Eye (tissue), 1 donor: ENCODE measurements around the gene UTF1.
"Not testable (repeated sequence)": the region's sequence is repeated elsewhere in the genome, so short reads cannot be mapped to it uniquely, and the experiment has no call there.

Source experiments
- DNase-seq: peaks from one replicate; pipeline ENCODE4 v3.0.0-alpha.2; 2015

UTF1 gene

DNA sequence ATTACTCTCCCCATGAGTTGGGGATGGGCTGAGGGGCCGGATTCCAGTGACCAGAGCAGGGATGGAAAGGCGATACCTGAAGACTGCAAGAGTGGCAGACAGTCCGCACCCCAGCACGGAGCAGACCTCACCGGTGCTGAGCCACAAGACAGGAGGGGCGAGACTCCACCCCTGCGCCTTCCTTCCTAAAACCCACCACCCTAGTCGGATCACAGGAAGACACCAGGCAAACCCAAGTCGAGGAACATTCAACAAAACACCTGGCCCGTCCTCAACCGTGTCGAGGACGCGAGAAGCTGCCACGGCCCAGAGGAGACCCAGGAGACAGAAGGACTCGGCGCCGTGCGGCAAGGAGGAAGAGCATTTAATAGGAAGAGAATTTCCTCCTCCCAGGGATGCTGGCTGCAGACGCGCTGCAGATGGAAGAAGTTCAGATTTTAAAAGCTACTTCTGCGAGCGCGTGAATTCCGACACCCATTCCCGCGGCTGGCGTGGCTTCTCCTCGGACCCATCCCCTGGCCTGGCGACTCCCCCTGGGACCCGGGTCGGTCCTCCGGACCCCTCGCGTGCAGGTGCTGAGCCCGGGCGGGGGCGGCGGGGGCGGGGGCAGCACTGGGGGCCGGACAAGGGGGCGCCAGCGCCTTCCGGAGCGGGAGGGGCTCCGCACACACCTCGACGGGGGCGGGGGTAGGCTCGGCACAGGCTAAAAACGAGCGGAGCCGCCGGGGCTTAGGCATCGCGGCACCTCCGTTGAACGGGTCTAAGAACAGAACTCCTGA is 563 bp upstream of the UTF1 start:
- peak; percentile 33 for DNase-seq

DNA sequence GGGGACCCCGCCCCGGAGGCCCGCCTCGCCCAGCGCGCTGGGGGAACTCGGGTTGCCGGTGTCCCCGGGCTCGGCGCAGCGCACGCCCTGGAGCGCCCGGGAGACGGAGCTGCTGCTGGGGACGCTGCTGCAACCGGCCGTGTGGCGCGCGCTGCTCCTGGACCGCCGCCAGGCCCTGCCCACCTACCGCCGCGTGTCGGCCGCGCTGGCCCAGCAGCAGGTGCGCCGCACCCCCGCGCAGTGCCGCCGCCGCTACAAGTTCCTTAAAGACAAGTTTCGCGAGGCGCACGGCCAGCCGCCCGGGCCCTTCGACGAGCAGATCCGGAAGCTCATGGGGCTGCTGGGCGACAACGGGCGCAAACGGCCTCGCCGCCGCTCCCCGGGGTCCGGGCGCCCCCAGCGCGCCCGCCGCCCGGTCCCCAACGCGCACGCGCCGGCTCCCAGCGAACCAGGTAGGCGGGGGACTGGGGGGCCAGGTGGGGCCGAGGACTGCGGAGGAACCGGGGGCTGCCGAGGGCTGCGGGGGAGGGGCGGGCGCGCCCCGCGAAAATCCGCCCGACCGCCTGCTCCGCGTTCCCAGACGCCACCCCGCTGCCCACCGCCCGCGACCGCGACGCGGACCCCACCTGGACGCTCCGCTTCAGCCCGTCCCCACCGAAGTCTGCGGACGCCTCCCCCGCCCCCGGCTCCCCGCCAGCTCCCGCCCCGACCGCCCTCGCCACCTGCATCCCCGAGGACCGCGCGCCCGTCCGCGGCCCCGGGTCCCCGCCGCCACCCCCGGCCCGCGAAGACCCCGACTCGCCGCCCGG is 574 bp downstream of the UTF1 start:
- peak; percentile 61 for DNase-seq

DNA sequence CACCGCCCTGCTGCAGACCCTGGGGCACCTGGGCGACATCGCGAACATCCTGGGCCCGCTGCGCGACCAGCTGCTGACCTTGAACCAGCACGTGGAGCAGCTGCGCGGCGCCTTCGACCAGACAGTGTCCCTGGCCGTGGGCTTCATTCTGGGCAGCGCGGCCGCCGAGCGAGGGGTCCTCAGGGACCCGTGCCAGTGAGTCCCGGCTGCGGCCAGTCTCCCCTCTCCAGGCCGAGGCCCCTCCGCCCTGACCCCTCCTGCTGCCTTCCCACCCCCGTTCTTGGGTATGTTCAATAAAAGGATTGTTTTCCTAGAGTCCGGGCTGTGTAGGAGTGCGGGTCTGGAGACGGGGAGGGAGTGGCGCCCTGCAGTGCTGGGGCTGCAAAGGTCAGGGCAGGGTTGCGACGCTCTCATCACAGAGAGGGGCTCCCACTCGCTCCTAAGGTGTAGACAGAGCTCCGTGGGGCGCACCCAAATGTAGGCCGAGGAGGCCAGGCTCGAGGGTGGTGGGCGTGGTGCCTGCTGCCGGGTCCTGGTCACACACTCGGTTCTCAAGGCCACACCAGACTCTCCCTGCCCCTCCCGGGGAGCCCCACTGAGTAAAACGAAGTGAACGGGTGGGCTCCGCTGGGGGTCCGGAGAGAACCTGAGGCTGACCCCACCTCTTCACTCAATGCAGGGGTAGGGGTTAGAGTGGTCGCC is 1.4 kb downstream of the UTF1 start:
- peak; percentile 61 for DNase-seq

DNA sequence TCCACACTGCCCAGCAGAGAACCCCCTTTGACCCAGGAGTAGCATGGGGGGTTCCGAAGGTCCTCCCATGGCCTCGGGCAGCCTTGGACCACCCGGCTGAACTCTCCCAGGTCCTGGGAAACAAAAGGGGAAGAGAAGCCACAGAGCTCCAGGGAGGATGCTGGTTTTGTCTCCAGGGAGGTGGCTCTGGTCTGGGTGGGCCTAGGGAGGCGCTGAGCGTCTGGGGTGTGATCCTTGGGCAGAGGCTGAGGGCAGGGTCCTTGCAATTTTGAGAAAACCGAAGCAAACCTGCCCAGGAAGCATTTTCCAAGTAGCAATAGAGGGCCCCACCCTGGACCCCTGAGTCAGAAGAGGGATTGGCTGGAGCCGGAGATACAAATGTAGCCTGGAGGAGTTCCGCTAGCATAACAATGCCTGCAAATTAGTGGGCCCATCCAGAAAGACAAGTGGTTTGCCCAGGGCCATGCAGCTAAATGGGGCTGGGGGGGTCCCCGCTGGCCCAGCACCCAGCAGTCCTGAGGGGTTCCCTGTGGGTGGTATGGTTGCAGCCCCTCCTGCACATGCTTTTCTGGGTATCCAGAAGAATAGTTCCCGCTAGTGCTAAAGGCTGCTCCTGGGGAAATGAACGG is 2.0 kb downstream of the UTF1 start:
- DNase-seq = no peak

DNA sequence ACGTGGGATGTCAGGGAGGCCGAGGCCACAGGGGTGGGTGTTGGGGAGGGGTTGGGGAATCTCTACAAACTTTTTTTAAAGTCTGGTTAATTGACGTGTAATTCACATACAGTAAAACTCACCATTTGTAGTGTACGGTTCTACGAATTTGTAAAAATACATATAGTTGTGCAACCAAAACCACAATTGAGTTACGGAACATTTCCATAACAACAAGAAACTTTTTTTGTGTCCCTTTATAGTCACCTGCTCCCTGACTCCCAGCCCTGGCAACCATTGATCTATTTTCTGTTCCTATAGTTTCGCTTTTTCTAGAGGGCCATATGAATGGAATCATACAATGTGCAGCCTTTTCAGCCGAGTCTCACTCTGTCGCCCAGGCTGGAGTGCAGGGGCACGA is 4.8 kb downstream of the UTF1 start:
- DNase-seq = not testable (repeated sequence)

DNA sequence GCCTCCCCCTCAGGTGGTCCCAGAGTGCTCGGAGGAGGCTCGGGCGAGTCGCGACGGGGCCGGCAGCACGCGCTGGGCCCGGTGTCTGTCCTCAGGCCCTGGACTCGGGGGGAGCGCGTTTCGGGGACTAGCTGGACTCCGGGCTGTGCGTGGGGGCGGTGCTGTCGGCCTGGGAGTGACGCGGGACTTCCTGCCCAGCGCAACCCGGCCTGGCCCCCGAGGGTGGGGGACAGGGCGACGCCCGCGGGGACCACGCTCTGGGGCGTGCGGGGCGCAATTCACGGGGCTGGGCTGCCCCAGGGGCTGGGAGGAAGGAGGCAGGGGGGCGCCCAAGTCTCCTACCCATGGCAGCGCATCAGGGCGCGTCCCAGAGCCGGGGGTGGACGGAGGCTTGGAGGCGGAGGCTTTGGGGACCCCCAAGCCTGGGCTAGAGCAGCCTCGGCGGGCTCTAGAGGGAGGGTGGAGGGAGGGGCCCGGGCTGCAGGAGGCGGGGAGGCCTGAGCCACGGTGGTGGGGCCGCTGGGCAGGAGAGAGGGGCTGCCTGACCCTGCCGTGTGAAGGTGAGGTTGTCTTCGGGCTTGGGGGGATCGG is 5.3 kb downstream of the UTF1 start:
- DNase-seq = no peak

DNA sequence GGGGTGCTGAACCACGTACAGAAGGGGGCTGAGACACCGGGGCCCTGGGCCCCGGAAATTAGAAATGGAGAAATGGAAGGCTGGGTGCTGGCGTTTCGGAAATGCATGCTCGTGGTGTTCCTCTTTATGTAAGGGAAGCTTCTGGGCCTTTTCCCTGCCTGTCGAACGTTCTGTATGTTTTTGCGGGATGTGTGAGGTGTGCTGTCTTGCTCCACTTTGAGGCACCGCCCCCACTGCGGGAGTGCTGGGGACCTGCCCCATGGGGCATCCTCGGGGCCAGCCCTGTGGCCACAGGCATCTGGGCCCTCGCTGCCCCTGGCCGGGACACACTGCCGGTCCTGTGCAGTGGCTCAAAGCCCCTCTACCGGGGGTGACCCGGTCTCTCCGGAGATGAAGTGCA is 5.9 kb downstream of the UTF1 start:
- DNase-seq = no peak

DNA sequence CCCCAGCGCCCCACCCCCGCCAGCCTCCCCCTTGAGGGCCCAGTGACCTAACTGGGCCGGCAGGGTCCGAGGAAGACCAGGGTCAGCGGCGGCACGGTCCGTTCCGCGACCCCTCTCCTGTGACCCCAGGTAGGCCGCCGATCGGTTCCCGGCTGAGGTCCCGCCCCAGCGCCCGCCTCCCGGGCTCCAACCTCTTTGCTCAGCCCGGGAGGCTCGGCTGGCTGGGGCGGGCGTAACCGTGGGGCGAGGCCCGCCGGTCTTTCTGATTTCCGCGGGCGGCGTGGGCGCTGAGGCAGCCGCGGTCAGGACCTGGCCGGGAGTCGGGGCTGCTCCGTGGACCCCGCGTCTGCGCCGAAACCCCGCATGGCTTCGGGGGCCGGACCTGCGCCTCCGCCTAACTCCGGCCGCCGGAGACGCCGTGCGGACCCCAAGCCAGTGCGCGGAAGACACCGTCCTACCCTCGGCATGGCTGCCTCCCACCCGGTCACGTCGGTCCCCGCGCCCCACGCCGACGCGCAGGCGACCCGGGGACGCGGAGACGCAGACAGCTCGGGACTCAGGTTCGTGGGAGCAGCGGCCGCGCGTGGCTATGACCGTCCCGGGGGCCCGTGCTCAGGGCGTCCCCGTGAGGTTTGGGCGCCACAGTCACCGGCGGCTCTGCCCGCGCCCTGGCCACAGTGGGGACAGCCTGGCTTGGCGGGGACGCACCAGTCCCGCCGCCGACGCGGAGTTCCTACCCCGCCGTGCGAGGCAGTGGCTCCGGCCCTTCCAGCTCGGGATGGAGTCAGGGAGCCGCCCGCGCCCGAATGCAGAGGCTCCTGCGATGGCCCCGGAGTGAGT is 6.6 kb downstream of the UTF1 start:
- peak; percentile 46 for DNase-seq

DNA sequence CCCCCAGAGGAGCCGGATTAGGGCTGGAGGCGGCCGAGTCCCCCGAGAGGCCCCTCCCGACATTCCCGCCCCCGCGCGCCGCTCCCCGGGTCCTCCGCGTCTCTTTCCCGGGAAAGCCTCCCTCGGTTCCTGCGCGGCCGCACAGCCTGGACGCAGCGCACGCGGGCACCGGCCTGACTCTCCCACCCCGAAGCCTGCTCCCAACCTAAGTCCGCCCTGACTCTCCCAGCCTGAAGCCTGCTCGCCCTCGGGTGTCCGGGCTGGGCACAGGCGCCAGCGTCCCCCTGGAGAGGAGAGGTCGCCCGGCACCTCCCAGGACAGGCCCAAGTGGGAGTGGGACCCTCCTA is 7.2 kb downstream of the UTF1 start:
- no peak for DNase-seq

DNA sequence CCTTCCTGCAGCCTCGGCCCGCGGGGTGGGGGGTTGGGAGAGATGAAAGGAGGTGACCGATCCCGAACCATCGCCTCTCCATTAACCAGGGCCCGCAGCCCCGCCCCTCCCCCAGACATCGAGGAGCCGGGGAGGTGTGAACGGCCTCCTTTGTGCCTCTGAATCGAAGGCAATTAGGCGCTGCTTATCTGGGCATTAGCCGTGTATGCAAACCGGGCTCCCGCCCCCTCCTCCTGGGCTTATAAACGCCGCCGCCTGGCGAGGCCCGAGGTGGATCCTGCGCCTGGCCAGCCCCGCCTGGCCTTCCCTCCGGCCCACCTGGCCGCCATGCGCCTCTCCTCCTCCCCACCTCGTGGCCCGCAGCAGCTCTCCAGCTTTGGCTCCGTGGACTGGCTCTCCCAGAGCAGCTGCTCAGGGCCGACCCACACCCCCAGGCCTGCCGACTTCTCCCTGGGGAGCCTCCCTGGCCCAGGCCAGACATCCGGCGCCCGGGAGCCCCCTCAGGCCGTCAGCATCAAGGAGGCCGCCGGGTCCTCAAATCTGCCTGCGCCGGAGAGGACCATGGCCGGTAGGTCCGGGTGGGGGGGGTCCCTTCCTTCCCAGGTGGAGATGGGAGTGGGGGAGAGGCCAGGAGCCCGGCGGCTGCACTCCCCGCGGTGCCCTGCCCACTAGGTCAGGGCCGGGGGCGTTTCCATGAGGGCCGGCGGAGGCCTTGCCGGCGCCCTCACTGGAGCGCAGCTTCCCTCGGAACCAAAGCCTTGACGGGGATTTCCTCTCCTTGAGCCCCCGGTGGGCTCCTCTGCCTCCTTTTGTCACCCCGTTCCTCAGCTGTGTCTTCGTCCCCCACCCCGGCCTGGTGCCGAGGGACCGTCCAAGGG is 7.8 kb downstream of the UTF1 start, which contains the start of gene VENTX:
VENTX (plus strand) TSS at position 268 of the 878 bp plus-strand sequence; CDS start at position 328, 60 bp downstream.
- DNase-seq = peak; percentile 52

DNA sequence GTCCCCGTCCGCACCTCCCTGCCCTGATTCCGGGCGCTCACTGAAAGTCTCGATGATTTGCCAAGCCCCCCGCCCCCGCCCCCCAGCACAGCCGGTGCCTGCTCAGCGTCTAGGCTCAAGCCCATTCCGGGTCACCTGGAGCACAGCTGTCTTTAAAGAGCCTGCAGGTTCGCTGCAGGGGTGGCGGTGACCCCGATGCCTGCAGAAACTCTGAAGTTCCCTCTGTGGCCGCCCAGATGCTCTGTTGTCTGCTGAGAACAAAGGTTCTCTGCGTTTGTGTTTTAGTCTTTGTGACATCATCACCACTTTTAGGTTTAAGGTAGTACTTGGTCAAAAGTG is 8.4 kb downstream of the UTF1 start:
- no peak for DNase-seq

DNA sequence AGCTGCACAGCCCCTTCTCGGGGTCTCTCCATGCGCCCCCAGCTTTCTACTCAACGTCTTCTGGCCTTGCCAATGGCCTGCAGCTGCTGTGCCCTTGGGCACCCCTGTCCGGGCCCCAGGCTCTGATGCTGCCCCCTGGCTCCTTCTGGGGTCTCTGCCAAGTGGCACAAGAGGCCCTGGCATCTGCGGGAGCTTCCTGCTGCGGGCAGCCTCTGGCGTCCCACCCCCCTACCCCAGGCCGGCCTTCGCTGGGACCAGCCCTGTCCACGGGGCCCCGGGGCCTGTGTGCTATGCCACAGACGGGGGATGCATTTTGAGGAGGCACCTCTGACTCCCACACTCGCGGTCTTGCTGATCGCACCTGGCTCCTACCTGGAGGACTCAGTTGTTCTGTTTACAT is 10.0 kb downstream of the UTF1 start:
- DNase-seq = no peak

DNA sequence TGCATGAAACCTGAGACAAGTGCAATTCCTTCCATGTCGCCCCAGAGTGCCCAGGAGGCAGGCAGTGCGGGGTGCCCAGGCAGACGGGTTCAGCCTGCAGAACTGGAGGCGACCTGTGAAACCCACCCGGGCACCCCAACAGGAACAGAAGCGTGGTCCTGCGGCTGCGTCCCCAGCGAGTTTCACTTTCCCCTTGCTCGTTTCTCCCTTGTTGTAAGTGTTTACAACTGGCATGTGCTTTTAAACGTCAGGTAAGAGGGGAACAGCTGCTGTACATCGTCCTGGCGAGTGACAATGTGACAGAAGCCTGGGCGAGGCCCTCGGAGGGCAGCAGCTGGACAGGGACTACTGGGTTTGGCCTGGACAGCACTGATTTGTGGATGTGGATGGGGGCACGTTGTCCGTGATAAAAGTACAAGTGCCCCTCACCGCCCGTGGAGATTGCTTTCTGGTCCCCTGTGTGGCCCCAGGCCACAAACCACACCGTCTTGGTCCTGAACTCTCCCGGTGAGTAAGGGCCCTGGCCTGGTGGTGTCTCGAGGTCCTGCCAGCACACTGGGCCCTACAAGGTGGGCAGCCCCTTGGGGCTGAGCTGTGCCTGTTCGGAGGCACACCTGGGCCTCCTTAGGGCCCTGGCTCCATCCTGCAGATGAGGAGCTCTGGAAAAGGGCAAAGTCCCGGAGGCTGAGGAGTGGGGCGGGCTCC is 11.6 kb downstream of the UTF1 start:
- DNase-seq = no peak

DNA sequence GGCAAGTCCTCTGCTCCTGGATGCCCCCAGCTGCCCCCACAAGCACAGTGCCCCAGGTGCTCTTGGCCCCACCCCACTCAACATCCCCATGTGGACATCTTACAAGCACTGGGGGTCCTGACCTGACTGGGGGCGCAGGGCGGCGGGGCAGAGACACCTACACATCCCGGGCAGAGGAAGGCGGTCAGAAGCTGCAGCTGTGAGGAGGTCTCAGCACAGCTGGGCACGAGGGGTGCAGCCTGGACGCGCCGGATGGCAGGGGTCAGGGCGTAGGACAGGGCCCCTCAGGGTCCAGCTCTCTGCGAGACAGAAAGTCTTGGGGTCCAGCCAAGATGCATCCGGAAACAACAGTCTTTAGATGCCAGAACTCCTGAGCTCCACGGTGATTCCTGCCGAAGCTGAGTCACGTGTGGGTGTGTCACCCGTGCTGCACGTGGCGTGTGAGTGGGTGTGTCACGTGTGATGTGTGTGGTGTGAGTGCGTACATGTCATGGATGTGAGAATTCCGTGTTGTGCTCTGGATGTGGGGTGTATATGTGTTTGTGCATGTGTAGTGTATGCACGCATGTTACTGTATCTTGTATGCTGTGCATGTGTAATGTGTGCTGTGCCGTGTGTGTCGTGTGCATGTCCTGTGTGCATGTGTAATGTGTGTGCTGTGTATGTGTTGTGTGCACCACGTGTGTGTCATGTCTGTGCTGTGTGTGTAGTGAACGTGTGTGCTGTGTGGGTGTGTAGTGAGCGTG is 12.8 kb downstream of the UTF1 start:
- no peak for DNase-seq

DNA sequence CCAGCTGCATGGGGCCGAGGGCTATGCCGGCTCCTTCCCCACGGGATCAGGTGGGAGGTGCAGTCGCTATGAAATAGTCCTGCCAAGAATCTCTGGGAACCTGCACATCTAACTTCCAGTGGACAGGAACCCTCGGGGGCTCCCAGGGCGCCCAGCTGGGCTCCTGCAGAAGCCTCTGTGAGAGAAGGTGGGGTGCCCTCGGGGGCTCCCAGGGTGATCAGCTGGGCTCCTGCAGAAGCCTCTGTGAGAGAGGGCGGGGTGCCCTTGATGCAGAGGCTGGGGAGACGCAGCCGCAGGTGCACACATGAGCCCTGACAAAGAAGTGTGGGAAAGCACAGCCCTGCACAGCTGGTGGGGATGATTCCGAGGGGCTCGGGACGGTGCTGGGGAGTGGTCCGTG is 13.6 kb downstream of the UTF1 start:
- DNase-seq = no peak

DNA sequence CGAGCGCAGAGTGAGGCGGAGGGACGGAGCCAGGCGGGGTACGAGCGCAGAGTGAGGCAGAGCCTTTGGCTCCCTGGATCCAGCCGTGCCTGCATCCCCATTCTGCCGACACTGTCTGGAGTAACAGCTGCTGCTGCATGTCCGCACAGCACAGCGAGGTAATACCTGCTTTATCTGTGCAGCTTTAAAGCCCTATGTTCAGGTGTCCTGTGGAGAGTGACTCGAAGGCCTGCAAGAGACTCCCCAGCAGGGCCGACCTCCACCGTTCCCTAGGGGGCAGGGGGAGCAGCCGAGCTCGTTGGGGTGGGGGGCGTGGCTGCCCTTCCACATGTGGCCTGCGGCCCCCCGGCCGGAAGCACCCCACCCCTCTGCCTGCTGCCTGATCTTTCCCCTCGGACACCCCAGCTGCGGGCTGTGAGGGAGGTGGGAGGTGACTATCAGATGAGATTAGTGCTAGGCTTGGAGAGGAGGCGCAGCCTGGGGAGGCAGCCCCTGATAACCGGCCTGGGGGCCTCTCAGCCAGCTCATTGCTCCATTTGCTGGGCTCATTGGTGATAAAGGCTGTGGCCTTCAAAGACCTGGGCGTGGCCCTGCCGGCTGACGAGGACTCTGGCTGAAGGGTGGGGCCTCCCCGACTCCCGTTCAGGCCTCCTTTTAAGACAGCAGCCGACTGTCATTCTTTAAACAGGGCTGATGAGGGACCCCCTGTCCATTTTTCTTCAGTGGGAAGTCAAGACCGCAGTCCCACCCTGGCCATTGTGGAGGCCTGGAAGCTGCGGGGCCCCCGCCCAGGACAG is 15.6 kb downstream of the UTF1 start:
- no peak for DNase-seq

DNA sequence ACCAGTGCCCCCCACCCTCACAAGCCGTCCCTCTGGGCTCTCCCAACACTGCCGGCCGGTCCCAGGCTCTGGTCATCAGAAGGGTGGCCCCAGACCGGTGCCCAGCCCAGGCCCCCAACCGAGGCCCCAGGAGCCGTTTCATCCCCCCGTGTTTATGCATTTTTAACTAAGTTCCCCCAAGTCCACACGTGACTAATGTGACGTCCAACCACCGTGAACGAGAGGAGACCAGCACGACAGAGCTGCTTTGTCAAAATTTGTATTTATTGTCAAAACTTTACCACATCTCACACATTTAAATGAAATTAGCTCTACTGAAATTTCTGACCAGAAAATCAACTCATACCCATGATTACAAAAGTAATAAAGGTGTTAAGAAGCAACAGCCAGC is 16.2 kb downstream of the UTF1 start:
- no peak for DNase-seq

DNA sequence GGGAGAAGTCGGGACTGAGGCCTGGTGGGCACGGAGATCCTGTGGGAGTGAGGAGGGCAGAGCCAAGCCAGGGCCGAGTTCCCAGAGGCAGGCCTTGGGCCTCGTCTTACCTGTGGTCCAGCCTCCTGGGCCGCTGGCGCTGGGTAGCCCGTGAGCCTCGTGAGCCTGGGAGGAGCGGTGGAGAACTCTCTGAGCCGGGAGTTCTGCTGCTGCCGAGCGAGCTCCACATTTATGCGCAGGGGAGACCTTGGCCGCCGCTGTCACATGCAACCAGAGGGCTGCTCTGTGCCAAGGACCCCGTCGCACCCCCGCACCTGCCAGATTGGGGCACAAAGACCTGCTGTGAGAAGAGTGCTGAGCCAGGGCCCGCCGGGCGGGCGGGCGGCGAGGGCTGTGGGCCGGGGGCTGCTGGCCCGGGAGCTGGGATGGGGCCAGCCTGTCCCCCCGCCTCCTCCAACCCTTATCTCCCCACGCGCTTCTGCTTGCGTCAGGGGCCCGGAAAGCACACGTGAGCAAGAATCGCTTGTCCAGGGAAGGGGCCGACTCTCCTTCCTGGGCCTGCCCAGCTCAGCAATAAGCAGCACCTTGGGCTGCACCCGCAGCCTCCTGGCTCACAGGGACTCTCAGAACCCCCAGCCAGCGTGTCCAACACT is 17.8 kb downstream of the UTF1 start:
- no peak for DNase-seq
